ENCODE measurements around the gene TEN1.
"Not testable (repeated sequence)": the region's sequence is repeated elsewhere in the genome, so short reads cannot be mapped to it uniquely, and the experiment has no call there.

The TEN1 gene

DNA sequence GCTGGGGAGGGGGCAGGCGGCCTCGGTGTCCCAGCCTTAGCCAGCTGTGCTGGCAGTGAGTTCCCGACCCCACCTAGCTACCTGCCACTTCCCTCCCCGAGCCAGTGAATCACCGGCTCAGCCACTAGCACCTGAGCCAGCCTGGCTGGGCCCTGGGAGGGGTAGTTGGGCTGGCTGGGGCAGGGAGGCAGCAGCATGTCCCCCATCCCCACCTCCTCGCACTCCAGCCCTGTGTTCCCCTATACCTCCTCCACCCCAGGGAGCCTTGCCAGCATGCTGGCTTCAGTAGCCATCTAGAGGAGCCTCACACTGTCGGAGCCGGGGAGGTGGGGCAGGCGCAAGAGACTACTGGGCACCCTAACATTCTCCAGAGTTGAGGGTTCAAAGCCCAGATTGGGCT, 45.3 kb downstream of the TEN1 start:
- DNase-seq (ENCODE audit: low read depth in 2 of 2, low spot score in 1 of 2), result no peak

DNA sequence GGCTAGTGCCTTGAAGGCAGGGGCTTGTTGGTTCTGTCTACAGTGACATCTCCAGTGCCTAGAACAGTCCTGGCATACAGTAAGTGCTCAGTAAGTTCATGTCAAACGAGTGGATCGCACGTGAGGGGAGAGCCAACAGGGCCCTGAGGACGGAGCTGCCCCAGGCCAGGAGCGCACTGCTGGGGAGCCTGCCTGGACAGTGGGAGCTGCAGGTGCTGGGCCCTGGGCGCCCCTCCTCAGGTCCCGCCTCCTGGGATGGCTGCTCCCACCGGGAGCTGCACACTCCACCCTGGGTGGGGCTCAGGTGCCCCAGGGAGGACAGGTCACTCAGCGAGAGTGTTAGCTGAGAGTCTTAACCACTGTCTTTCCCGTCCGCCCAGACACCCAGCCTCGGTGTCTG, 46.3 kb downstream of the TEN1 start:
- no peak for DNase-seq (ENCODE audit: low read depth in 2 of 2, low spot score in 1 of 2)

DNA sequence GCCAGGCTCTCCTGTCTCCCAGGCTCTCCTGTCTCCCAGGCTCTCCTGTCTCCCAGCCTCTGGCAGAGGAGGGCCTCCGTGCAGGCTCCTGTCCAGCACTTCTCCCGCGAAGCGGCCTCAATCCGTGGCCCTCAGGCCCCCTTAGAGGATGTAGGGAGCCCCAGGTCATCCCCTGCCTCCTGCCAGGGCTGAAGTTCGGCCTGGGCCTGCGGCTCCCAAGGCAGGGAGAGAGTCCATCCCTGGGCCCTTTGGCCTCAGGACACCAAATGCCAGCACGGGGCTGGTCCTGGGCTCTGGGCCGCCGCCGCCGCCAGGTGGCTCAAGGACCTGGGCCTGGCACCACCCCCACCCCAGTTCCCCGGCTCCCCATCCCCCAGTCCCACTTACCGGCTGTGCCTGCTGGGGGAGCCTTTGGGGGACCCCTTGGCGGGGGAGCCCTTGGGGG, 47.7 kb downstream of the TEN1 start:
- DNase-seq (ENCODE audit: low read depth in 2 of 2, low spot score in 1 of 2), result no peak

DNA sequence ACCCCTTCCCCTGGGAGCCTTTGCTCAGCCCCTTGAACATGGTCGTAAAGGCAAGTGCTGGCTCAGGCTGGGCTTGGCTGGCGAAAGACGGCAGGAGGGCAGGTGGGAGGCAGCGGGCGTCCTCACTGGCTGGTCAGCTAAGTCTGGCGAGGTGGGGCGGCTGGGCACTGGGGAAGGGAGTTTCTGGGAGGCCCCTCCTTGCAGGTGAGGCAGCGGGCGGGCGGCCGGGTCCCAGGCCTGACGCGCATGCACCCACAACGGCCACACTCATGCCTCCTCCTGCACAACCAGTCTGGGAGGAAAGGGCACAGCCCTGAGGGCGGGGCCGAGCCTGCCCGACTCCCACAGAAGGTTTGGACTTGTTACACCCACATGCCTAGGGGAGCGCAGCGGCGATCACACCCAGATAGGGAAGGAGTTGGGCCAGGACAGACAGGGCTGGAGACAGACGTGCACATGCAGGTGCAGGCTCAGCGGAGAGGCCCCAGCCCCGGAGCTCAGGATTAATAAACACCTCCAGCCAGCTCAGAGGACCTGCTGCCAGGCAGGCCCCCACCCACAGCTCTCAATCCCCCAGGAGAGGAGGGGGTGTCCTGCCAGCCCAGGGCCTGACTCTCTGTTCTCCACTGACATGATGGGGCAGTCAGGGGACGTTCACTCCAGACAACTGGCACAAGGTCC, 48.3 kb downstream of the TEN1 start, which contains the start of gene EVPL:
Gene EVPL, minus strand, starts transcription at position 148 of the 681 bp plus-strand sequence. Its CDS starts 108 bp downstream, at position 40.
- no peak for DNase-seq (ENCODE audit: low read depth in 2 of 2, low spot score in 1 of 2)

DNA sequence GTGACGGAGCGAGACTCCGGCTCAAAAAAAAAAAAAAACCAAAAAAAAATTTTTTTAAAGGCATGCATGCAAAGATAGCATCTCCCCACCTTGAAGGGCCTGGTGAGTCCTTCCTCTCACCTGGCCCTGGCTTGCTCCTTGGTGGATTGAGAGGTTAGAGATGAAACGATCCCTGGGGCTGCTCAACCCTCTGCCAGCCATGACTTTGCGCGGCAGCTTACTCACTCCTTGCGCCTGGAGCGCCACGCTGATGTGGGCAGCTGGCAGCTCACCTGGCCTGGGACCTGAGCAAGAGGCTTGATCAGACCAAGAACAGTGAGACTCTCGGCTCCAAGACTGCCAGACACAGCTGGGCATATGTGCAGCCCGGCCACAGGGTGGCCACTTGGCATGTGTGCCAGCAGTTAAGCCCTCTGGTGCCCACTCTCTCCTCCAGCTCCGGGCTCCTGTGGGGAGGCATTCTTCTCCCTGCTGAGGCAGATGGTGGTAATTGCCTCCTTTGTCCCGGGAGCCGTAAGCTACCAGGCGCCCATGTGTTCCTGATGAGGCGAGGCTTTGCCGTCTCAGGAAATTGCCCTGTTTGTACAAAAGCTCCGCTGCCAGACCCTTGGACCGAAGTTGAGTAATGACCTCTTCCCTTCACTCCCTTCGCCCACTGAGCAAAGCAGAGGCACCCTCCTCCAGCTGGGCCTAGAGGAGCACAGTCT, 53.2 kb downstream of the TEN1 start:
- DNase-seq (ENCODE audit: low read depth in 2 of 2, low spot score in 1 of 2), result no peak

DNA sequence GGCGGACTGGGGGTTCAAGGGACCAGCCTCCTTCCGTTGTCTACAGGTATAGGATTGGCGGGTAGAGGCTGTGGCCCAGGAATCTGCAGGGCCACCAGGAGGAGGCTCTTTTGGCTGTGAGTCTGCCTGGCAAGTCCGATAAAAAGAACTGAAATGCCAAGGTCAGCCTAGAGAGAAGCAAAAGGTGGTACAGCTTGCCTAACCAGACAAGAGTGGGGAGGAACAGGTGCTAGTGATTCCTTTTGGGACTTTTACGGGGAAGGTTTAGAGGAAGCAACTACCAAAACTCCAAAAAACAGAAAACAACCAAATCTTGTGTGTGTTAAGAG, 53.7 kb downstream of the TEN1 start:
- no peak for DNase-seq (ENCODE audit: low read depth in 2 of 2, low spot score in 1 of 2)

DNA sequence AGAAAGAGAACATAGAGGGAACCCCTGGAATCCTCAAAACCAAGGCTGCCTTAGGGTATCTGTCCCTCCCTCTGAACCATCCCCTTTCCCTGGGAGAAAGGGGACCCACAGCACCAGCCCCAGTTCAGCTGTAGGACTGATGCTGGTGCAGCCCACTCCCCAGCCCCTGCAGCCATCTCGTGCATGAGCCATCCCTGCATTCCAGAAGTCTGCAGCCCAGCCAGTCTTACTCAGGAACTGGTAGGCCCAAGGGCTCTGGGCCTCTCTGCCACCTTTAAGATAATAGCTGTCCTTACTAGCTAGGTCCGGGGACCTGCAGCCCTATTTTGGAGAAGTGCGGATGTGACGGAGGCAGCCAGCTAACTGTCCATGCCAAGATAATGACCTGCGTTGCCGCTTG, 54.1 kb downstream of the TEN1 start:
- no peak for DNase-seq (ENCODE audit: low read depth in 2 of 2, low spot score in 1 of 2)

DNA sequence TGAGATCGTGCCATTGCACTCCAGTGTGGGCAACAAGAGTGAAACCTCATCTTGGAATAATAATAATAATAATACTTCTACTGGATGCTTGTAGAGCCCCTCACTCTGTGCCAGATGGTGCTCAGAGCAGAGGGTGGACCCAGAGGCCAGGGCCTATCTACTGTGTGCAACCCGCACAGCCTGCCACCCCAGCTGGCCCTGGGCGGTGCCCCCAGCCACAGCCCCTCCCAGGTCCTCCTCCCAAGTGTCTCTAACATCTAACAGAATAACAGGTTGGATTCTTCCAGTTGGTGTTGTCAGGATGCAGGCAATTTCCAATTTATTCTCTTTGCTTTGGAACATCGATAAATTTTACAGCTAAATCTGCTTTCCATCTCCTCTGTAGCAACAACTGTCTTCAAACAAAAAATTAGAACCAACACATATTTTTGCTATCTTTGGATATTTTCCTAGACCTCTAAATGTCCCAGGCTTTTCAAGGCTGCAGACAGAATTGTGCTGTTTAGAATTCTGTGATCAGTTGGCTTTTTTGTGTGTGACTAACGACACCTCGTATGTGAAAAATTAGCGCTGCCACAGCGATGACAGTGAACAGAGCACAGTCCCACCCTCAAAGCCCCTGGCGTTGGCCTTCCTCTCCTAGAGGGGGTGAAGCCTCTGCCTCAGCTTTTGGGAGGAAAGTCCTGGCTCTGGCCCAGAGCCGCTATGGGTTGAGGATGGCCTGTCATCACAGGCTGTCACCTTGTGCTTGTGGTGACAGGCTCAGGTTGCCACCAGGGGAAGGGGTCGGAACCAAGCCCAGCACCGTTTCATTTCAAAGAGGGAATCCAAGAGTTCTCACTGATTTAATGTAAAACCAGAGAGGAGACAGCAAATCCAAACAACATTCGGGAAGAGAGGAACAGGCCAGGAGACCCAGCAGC, 55.6 kb downstream of the TEN1 start:
- no peak for DNase-seq (ENCODE audit: low read depth in 2 of 2, low spot score in 1 of 2)

DNA sequence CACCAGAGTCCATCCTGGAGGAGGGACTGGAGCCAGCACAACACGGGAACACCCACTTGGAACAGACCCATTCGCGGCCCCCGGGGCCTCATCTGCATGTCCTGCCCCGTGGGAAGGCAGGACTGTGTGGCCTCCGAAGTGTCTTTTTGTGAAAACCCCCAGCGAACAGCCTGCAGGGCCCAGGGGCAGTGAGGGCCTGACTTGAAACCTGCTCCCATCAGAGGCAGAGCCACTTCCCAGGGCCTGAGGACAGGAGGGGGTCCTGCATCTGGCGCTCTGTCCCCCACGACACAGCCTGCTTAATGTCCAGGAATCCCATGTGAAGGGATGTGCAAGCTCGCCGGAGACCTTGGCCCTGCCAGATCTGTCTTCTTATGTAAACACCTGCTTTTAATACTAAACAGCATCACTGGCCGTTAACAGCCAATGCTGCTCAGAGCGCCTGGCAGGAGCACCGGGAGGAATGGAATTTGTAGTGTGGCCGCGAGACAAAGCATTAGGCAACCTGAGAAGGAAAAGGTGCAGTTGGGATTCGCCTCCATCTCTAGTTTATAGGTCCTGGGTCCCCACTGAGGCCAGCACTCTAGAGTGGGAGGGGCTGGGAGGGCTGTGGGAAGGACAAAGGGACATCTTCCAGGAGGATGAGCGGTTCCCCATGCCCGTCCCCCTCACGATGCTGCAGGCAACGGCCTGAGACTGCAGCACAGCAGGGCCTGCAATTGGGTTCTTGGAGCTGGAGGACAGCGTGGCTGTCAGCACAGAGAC, 57.6 kb downstream of the TEN1 start:
- no peak for DNase-seq (ENCODE audit: low read depth in 2 of 2, low spot score in 1 of 2)

DNA sequence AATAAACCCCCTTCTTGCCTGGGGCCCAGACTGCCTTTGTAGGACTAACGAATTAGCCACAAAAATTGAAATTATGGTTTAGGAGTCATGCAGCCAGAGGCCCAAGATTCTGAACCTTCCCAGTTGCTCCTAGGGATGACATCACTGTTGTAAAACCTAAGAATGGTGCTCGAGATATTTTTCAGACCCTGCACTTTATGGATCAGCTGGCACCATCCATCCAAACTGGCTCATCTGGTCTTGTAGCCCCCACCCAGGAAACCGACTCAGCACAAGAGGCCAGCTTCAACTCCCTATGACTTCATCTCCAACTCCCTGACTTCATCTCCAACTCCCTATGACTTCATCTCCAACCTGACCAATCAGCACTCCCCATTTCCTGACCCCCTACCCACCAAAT, 59.0 kb downstream of the TEN1 start:
- DNase-seq (ENCODE audit: low read depth in 2 of 2, low spot score in 1 of 2), result no peak

DNA sequence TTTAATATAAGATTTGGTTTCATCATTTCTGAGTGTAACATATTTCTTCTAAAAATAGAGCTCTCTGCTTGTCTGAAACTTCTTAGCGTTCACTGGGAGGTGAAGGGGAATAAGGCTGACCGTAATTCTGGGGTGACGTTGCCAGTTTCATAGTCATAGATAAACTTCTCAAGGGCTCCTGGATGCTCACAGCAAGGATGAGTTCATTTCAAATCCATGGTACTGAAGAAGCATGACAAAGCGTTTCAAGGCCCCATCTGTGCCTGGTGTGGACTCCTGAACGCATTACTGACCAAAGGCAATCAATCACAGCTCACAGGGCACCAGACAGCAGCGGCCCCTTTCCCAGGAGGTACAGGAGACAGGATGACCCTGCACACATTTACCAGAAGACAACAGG, 60.1 kb downstream of the TEN1 start:
- DNase-seq (ENCODE audit: low read depth in 2 of 2, low spot score in 1 of 2), result no peak

DNA sequence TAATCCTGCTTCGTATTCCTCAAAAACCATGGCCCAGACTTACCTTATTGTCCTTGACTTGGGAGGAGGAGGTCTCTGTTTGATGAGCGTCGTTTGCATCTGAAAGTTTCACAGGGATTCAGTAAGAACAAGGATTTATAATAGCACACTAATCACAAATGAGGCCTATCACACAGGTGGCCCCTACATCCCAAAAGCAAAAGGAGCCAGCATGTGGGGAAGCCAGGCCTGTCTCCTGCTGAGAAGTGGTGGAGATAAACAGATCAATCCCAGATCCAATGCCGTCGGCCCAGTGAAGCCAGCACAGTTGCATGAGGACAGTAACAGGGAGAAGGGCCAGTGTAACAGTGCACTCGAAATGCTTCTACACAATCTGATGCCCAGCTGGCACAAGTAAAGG, 61.3 kb downstream of the TEN1 start:
- no peak for DNase-seq (ENCODE audit: low read depth in 2 of 2, low spot score in 1 of 2)

DNA sequence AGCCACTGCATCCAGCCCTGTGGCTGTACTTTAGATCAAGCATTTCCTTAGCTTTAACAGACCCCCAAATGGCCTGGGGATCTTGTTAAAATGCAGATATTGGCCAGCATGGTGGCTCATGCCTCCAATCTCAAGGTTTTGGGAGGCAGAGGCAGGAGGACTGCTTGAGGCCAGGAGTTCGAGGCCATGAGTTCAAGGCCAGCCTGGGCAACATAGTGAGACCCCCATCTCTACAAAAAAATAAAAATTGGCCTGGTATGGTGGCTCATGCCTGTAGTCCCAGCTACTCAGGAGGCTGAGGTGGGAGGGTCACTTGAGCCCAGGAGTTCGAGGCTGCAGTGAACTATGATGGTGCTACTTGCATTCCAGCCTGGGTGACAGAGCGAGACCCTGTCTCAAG, 63.8 kb downstream of the TEN1 start:
- DNase-seq (ENCODE audit: low read depth in 2 of 2, low spot score in 1 of 2), result not testable (repeated sequence)

DNA sequence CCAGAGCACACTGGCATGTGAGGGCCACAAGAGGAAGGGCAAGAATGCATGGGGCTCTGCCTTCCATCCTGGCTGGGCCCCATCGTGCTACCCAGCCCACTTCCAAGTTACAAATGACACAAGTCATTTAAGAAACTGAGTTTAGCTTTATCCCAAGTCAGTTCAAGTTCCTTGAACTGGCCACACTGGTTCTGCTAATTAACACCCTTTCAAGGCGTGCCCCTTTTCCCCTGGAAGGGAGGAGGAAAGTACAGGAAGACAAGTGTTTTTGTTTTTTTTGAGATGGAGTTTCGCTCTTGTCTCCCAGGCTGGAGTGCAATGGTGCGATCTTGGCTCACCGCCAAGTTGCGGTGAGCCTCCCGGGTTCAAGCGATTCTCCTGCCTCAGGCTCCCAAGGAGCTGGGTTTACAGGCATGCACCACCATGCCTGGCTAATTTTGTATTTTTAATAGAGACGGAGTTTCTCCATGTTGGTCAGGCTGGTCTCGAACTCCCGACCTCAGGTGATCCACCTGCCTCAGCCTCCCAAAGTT, 65.5 kb downstream of the TEN1 start:
- DNase-seq (ENCODE audit: low read depth in 2 of 2, low spot score in 1 of 2), result not testable (repeated sequence)

DNA sequence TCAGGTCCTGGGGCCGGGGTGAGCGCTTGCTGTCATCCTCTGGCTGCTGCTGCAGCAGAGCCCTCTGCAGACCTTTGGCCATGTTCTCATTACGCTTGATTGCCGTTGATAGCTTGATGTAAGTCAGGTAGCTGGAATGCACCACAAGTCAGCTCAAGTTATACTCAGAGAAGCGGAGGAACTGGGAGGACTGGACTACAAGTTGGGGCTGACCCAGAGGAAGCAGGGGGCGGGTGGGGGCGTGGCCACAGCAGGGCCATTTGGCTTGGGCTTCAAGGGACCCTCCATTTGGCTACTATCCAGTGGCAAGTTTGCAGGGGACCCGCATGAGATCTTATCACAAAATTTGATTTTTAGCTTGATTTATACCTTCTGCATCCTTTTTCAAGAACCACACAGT, 67.0 kb downstream of the TEN1 start:
- DNase-seq (ENCODE audit: low read depth in 2 of 2, low spot score in 1 of 2), result no peak

DNA sequence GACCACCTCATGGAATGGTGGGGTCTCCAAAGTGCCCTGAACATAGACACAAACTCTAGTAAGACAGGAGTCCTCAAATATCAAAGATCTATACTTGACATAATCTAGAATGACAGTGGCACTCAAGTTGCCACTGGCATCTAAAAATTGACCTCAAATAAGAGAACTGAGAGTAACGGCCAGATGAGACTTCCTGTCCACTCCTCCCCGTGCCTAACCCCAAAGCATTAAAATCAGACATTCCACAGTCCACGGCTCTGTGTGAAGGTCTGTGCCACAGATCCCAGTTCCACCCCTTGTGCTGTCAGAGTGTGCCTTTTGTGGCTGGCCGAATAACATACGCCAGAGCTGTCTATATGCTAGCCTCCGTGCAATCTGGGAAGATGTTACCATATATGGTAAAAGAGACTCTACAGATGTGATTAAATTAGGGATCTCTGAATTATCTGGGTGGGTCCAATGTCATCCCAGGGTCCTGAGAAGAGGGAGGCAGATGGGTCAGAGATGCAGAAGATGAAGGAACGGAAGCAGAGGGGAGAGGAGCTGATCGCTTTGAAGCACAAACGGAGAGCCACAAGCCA, 69.1 kb downstream of the TEN1 start:
- DNase-seq (ENCODE audit: low read depth in 2 of 2, low spot score in 1 of 2), result no peak

DNA sequence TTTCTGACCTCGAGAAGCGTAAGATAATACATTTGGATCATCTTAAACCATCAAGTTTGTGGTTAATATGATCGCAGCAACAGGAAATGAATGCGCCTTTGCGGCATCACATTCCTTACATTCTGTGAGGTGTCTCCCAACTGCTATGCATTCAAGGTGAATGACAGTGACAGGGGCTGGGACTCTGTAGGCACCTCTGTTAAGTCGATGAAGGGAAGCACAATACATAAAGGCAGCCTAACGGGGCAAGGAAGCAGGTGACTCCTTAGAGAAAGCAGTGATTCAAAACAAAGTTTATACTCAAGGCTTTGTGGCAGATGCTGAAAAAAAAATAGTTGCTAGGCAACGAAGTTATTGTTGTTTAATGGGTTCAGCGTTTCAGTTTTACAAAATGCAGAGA, 69.7 kb downstream of the TEN1 start:
- DNase-seq (ENCODE audit: low read depth in 2 of 2, low spot score in 1 of 2), result no peak

DNA sequence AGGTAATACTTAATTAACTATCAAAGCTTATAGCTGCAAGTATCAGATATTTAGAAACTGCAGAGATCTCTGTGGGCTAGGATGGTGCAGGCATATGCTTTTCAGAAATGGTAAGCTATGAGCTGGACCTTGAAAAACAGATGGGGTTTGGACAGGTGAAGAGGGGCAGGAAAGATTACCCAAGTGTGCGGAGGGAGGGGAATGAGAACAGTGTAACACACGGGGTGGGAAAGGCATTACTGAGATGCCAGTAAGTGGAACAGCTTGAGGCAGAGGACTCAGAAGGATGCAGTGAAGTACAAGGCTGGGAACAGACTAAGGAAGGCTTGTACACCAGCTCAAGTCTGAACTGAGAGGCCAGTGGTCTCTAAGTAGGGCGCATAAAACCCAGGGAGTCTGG, 70.2 kb downstream of the TEN1 start:
- DNase-seq (ENCODE audit: low read depth in 2 of 2, low spot score in 1 of 2), result no peak

DNA sequence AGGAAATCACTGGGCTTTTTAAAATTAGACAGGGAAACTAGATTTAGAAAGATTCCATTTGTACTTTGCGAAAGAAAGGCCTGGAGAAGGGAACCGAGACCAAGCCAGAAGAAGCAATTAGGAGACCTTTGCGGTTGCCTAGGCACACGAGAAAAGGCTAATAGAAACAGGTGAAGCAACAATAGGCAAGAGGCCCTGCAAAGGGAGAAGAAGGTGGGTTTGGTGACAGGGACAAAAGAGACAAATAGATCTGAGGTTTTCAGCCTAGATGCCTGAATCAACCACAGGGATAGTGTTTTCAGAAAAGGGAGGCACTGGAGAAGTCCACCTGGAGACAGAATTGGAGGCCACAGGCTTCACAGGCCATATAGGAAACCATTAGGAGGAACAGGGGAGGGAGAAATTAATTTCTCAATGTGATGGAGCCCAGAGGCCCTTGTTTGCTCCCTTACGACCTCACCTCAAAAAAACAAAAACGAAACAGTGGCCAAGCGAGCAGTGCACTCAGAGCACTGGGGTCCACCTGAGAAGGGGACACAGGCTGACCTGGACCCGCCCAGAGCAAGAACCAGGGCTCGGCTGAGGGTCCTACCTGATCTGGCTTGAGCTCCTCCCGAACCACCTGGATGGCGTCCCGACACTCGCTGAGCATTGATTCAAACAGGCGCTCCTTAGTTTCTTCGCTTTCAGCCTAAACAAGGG, 70.9 kb downstream of the TEN1 start:
- DNase-seq (ENCODE audit: low read depth in 2 of 2, low spot score in 1 of 2), result no peak
